Glutamatergic neuron (in vitro differentiated cells): ENCODE results near the gene ZNF595. TPM values are rescaled to one million over a fixed set of nuclear protein-coding genes. Genes with fewer than 3 reads are reported as not detected.

Experiments
- DNase-seq: peaks from one replicate; pipeline ENCODE4 v3.0.0; 2022
- H3K27ac Mint-ChIP-seq: one replicate; pipeline ENCODE4 v1.8.0; 2020; ENCODE audit warnings: mild to moderate bottlenecking, mixed read lengths, inconsistent platforms; ENCODE audit not compliant: unreplicated experiment
- H3K27me3 Mint-ChIP-seq: one replicate; pipeline ENCODE4 v1.8.0; 2020; ENCODE audit warnings: mild to moderate bottlenecking, moderate library complexity, mixed read lengths, inconsistent platforms; ENCODE audit not compliant: unreplicated experiment
- H3K36me3 Mint-ChIP-seq: one replicate; pipeline ENCODE4 v1.8.0; 2020; ENCODE audit warnings: mild to moderate bottlenecking, mixed read lengths, inconsistent platforms; ENCODE audit not compliant: unreplicated experiment
- H3K4me1 Mint-ChIP-seq: one replicate; pipeline ENCODE4 v1.8.0; 2020; ENCODE audit warnings: mild to moderate bottlenecking, low read depth, mixed read lengths, inconsistent platforms; ENCODE audit not compliant: unreplicated experiment
- H3K4me3 Mint-ChIP-seq: one replicate; pipeline ENCODE4 v1.8.0; 2020; ENCODE audit warnings: mild to moderate bottlenecking, mixed read lengths, inconsistent platforms; ENCODE audit not compliant: unreplicated experiment
- H3K9me3 Mint-ChIP-seq: one replicate; pipeline ENCODE4 v1.8.0; 2020; ENCODE audit warnings: mild to moderate bottlenecking, moderate library complexity, mixed read lengths, inconsistent platforms; ENCODE audit not compliant: unreplicated experiment
- total RNA-seq: library from RNA; stranded (reverse); fragmentation: NEBNext Ultra II Directional; extraction: Animal tissue kit (Norgen Biotek cat#: 25700); gene quantifications from one replicate; pipeline ENCODE4 v1.2.1, GENCODE V29; 2021; ENCODE audit not compliant: unreplicated experiment
- TF ChIP-seq, protein P1 (sequence below): fragments of 200-600 bp; sonication (generic); IDR thresholded peaks from one replicate; pipeline ENCODE4 v1.5.0; 2021; ENCODE audit not compliant: partially characterized antibody, unreplicated experiment

ZNF595 gene
- total RNA-seq, 1 donor from 2014 or later = 17.5 TPM

DNA sequence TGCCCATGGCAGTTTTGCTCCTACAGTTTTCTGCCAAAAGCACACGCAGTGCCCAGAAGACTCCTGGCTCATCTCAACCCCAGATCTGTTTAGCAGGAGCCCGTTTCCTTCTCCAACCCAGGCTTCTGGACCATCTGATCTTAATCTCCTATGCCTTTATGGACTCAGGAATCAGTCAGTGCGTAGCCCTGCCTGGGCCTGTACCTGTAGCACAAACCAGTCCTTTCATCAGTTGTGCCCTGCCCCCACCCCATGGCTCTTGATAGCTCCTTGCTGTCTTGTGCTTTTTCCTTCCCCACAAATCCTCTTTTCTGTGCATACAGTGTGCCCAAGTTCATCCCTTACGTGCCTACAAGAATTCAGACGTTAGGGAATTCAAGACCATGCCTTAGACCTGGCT is 72.7 kb downstream of the ZNF595 start:
- Mint-ChIP-seq H3K4me1 (peaks cover 7% of the 10 kb centered on the region), H3K27me3 (peaks cover 8% of the 10 kb centered on the region), H3K27ac (peak overlapping the region; percentile 99), H3K4me3 (peak overlapping the region; percentile 99), H3K36me3 (peaks cover 15% of the 10 kb centered on the region), H3K9me3 (peaks cover 2% of the 10 kb centered on the region)
- TF ChIP-seq, protein P1, sequence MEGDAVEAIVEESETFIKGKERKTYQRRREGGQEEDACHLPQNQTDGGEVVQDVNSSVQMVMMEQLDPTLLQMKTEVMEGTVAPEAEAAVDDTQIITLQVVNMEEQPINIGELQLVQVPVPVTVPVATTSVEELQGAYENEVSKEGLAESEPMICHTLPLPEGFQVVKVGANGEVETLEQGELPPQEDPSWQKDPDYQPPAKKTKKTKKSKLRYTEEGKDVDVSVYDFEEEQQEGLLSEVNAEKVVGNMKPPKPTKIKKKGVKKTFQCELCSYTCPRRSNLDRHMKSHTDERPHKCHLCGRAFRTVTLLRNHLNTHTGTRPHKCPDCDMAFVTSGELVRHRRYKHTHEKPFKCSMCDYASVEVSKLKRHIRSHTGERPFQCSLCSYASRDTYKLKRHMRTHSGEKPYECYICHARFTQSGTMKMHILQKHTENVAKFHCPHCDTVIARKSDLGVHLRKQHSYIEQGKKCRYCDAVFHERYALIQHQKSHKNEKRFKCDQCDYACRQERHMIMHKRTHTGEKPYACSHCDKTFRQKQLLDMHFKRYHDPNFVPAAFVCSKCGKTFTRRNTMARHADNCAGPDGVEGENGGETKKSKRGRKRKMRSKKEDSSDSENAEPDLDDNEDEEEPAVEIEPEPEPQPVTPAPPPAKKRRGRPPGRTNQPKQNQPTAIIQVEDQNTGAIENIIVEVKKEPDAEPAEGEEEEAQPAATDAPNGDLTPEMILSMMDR = no peak
- no peak for DNase-seq

DNA sequence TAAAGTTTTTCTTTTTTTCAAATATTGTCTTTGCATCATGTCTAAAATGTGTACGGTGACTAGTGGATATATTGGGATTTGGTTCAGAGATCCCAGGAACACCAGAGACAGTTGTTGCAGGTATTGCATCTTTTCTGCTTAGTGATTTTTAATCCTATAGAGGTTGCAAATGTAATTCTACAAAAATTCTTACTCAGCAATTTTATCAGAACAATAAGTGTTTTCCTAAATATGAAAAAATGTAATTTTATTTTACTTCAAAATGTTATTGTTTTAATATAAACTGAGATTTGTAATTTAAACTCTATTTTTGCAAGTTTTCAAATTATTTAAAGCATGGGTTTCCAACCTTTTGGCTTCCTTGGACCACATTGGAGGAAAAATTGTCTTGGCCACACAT is 79.4 kb downstream of the ZNF595 start:
- H3K36me3 Mint-ChIP-seq = peaks cover 17% of the 10 kb centered on the region
- H3K27ac Mint-ChIP-seq = no peak overlapping the region
- no peaks in the 10 kb centered on the region for H3K27me3 Mint-ChIP-seq
- TF ChIP-seq, protein P1 = no peak
- H3K4me1 Mint-ChIP-seq = no peaks in the 10 kb centered on the region
- no peak for DNase-seq
- H3K4me3 Mint-ChIP-seq = no peak overlapping the region
- peaks cover 2% of the 10 kb centered on the region for H3K9me3 Mint-ChIP-seq

Other genes with a start within 250 kb of the ZNF595 start
- gene ZNF718, start 71.2 kb downstream of the ZNF595 start, total RNA-seq = 10.7 TPM